Gastrocnemius medialis (tissue), 4 donors: Measurements from ENCODE around the gene ZBTB47.

Experiments
- CTCF ChIP-seq, 5 experiments: fragments of 450-650 bp in 3 of 5; fragments of 200-600 bp in 2 of 5; sonication (generic) in 2 of 5; IDR thresholded peaks in 4 of 5; conservative IDR thresholded peaks in 1 of 5; 1 replicate in 4 of 5; 2 replicates in 1 of 5; pipeline ENCODE4 v1.5.1; 2016 to 2019; ENCODE audit warnings: antibody characterized with exemption in 5 of 5, mild to moderate bottlenecking in 3 of 5, moderate library complexity in 3 of 5
- POLR2A ChIP-seq, 2 donors: fragments of 450-650 bp; IDR thresholded peaks; one replicate each; pipeline ENCODE4 v1.6.1; 2017; ENCODE audit warnings: antibody characterized with exemption in 2 of 2, mild to moderate bottlenecking in 2 of 2, moderate library complexity in 2 of 2

- TF ChIP-seq POLR2A (IDR thresholded peaks at IDR 0.05) (no peak), CTCF (IDR thresholded peaks at IDR 0.05 in 4 of 5, conservative IDR thresholded peaks at IDR 0.05 in 1 of 5) (no peak)
Measured at GRCh38 chr3:42640771-42641370, 12.6 kb upstream of the ZBTB47 start.
